SK-N-DZ (cell line): Measurements from ENCODE around the gene HDAC9. TPM values are rescaled to one million over a fixed set of nuclear protein-coding genes. Genes with fewer than 3 reads are reported as not detected.
A peak's percentile ranks its signal among the peaks of the same experiment; 100 is the strongest.

Source experiments
- DNase-seq: peaks from one replicate; pipeline ENCODE4 v3.0.0-alpha.2; 2015; ENCODE audit warnings: low spot score
- polyA plus RNA-seq, 2 experiments: library from polyadenylated mRNA; depleted of rRNA; stranded (reverse); fragments of >200 nt; gene quantifications; 2 replicates each; pipeline ENCODE4 v1.2.3, GENCODE V29; 2014

The HDAC9 gene
- 27.2 and 29.5 TPM in 2 replicates for polyA plus RNA-seq (2014; cell fraction: cytosol; rRNA removed)
- 15.2 and 15.6 TPM in 2 replicates for polyA plus RNA-seq (2014; cell fraction: nucleus; rRNA removed)

GRCh38 chr7:18495412-18496340 lies at the start of gene HDAC9:
Gene HDAC9 (plus strand): TSS chr7:18495749. CDS start chr7:18496303, 554 bp downstream.
- DNase-seq = peak; percentile 86

GRCh38 chr7:18445916-18446520 lies 49.5 kb upstream of the HDAC9 start:
- no peak for DNase-seq

- DNase-seq = no peak
Observed at GRCh38 chr7:18450019-18450418, 45.5 kb upstream of the HDAC9 start.

- peak; percentile 56 for DNase-seq
Observed at GRCh38 chr7:18455606-18456005, 39.9 kb upstream of the HDAC9 start.

- no peak for DNase-seq
Observed at GRCh38 chr7:18457832-18458231, 37.7 kb upstream of the HDAC9 start.

- DNase-seq = no peak
Observed at GRCh38 chr7:18458830-18459229, 36.7 kb upstream of the HDAC9 start.

GRCh38 chr7:18459484-18460245 lies 35.9 kb upstream of the HDAC9 start:
- DNase-seq = peak; percentile 18

- peak; percentile 20 for DNase-seq
Observed at GRCh38 chr7:18461785-18462467, 33.6 kb upstream of the HDAC9 start.

GRCh38 chr7:18464830-18465229 lies 30.7 kb upstream of the HDAC9 start:
- DNase-seq = no peak

- DNase-seq = no peak
Observed at GRCh38 chr7:18467011-18467410, 28.5 kb upstream of the HDAC9 start.

GRCh38 chr7:18468795-18469194 lies 26.8 kb upstream of the HDAC9 start:
- DNase-seq = no peak

- no peak for DNase-seq
Observed at GRCh38 chr7:18469316-18469715, 26.2 kb upstream of the HDAC9 start.

GRCh38 chr7:18471476-18472160 lies 23.9 kb upstream of the HDAC9 start:
- peak; percentile 76 for DNase-seq

GRCh38 chr7:18472161-18472483 lies 23.4 kb upstream of the HDAC9 start:
- peak; percentile 79 for DNase-seq

GRCh38 chr7:18473119-18473518 lies 22.4 kb upstream of the HDAC9 start:
- DNase-seq = no peak

- no peak for DNase-seq
Observed at GRCh38 chr7:18474944-18475343, 20.6 kb upstream of the HDAC9 start.

GRCh38 chr7:18475488-18475887 lies 20.1 kb upstream of the HDAC9 start:
- no peak for DNase-seq

- DNase-seq = no peak
Observed at GRCh38 chr7:18481776-18482175, 13.8 kb upstream of the HDAC9 start.

GRCh38 chr7:18488049-18488448 lies 7.5 kb upstream of the HDAC9 start:
- DNase-seq = no peak

GRCh38 chr7:18489624-18490023 lies 5.9 kb upstream of the HDAC9 start:
- DNase-seq = peak; percentile 61

GRCh38 chr7:18491871-18492270 lies 3.7 kb upstream of the HDAC9 start:
- no peak for DNase-seq
